ENCODE measurements around the gene PPP1R7. TPM values are rescaled to one million over a fixed set of nuclear protein-coding genes. Genes with fewer than 3 reads are reported as not detected.

Gene PPP1R7
- total and polyA plus RNA-seq, 5 donors from 2014 or later: 68.0 to 150 (median 106) TPM

DNA sequence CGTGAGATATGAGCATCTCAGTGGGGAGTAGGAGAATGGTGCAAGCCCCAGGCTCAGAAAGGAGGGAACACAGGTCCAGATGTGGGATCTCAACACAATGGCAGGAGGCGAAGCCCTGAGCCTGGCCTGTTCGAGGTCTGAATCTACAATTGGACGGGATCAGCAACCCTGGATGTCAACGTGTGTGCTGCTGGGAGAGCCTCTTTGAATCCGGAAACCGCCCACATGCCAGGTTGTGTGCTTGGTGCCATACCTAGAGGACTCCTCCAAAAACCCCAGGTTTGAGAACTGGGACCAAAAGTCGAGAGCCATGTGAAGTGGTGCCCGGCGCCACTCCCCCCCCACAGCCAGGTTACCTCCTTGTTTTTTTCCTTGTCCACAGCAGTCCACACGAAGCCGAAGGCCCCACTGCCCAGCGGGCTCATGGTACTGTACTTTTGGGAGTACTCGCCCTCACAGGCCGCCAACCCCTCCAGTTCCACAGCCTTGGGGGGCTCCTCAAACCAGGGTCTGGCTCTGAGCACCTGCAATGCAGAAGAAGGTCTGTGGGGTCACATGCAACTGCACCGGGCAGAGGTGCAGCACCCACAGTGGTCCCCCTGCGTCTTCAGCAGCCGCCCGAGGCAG lies 27.8 kb upstream of the PPP1R7 start:
- Histone ChIP-seq H3K4me3 (ENCODE audit: low read depth, low read length) (no peak overlapping the region), H3K9me3 (ENCODE audit: control insufficient read depth in 2 of 2, low read length in 2 of 2) (no peaks in the 10 kb centered on the region), H3K36me3 (ENCODE audit: control insufficient read depth, insufficient read depth, low read length) (peaks cover 13% of the 10 kb centered on the region), H3K4me1 (ENCODE audit: control insufficient read depth, insufficient read depth, low read length, poor library complexity, severe bottlenecking) (peaks cover 37% of the 10 kb centered on the region), H3K27ac (ENCODE audit: insufficient read depth, low read length, poor library complexity, severe bottlenecking) (no peak overlapping the region), H3K27me3 (ENCODE audit: control insufficient read depth, insufficient read depth, low read length) (no peaks in the 10 kb centered on the region)
- Mint-ChIP-seq H3K27ac (no peak overlapping the region), H3K4me3 (no peak overlapping the region), H3K9me3 (peaks cover 0 to 1% (median 0%) of the 10 kb centered on the region in 7 donors), H3K4me1 (peaks cover 11 to 44% (median 21%) of the 10 kb centered on the region in 4 donors), H3K27me3 (no peaks in the 10 kb centered on the region), H3K36me3 (peaks cover 32% of the 10 kb centered on the region)
- no peak for DNase-seq
- no peak for ATAC-seq (ENCODE audit: low read depth in 2 of 2)

DNA sequence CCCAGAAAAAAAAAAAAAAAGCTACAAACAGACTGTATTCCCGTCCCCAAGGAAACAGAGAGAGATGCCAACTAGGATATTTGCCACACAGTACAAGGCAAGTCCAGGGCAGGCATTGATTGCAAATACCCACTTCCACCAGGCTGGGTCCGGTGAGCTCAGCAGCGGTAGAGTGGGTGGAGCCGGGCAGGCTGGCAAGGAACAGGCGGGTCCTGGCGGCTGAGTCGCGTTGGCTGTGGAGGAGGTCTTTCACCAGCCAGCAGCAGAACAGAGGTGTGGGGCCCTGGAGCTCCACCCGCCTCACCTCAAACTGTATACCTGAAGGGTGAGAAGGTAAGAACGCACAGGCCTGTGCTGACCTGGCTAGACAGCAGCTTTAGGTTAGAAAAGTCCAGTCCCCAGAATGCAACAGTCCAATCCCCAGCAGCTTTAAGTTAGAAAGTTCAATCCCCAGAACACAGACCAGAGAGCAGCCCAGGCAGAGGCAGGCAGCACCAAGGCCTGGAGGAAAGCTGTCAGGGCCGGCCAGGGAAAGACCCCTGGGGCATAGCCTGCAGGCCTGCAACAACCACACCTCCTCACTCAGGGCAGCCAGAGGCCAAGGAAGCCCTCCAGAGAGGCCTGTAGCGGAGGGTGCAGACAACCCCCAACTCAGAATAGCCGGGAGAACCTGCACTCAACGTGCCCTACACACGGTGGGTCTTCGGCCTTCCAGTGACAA lies 26.3 kb upstream of the PPP1R7 start:
- H3K27ac ChIP-seq (ENCODE audit: insufficient read depth, low read length, poor library complexity, severe bottlenecking): peak overlapping the region; percentile 67
- Mint-ChIP-seq H3K27me3 (no peaks in the 10 kb centered on the region), H3K9me3 (peaks cover 0 to 2% (median 0%) of the 10 kb centered on the region in 7 donors), H3K36me3 (peaks cover 29% of the 10 kb centered on the region), H3K27ac (peak overlapping the region; percentile 89 to 94 (median 94)), H3K4me3 (peak overlapping the region; percentile 81 to 89 (median 83)), H3K4me1 (peaks cover 11 to 58% (median 26%) of the 10 kb centered on the region in 4 donors)
- H3K4me3 ChIP-seq (ENCODE audit: low read depth, low read length): peak overlapping the region; percentile 44
- H3K9me3 ChIP-seq (ENCODE audit: control insufficient read depth in 2 of 2, low read length in 2 of 2): no peaks in the 10 kb centered on the region
- ATAC-seq (ENCODE audit: low read depth in 2 of 2) (peak; percentile 89 to 91), DNase-seq (peak; percentile 55 to 82 (median 70))
- H3K36me3 ChIP-seq (ENCODE audit: control insufficient read depth, insufficient read depth, low read length): peaks cover 13% of the 10 kb centered on the region
- H3K4me1 ChIP-seq (ENCODE audit: control insufficient read depth, insufficient read depth, low read length, poor library complexity, severe bottlenecking): peaks cover 49% of the 10 kb centered on the region
- H3K27me3 ChIP-seq (ENCODE audit: control insufficient read depth, insufficient read depth, low read length): no peaks in the 10 kb centered on the region

DNA sequence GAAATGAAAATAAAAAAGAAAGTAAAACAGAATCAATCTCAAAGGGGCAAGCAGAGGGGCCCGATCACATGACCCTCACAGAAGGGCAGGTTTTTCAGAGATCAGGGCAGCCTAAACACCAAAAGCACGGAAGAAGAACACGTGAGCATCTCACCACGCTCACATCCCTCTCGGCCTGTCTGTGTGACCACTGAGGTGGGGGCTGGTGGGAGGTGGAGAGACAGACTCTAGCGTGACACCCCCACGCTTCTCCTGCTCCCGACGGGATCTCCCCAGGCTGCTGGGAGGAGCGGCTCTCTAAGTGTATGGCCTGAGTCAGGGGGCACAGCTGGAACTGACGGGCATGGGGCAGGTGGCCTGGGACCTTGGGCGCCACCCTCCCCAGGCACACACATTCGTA lies 24.6 kb upstream of the PPP1R7 start:
- Histone ChIP-seq H3K9me3 (ENCODE audit: control insufficient read depth in 2 of 2, low read length in 2 of 2) (no peaks in the 10 kb centered on the region), H3K4me3 (ENCODE audit: low read depth, low read length) (no peak overlapping the region), H3K27ac (ENCODE audit: insufficient read depth, low read length, poor library complexity, severe bottlenecking) (peak overlapping the region; percentile 79), H3K36me3 (ENCODE audit: control insufficient read depth, insufficient read depth, low read length) (peaks cover 11% of the 10 kb centered on the region), H3K27me3 (ENCODE audit: control insufficient read depth, insufficient read depth, low read length) (no peaks in the 10 kb centered on the region), H3K4me1 (ENCODE audit: control insufficient read depth, insufficient read depth, low read length, poor library complexity, severe bottlenecking) (peaks cover 49% of the 10 kb centered on the region)
- Mint-ChIP-seq H3K27ac (peak overlapping the region; percentile 76 to 91 (median 83)), H3K27me3 (no peaks in the 10 kb centered on the region), H3K36me3 (peaks cover 28% of the 10 kb centered on the region), H3K4me1 (peaks cover 11 to 61% (median 24%) of the 10 kb centered on the region in 4 donors), H3K4me3 (peak overlapping the region in 3 of 4 donors; percentile 46 to 63 (median 61)), H3K9me3 (peaks cover 0 to 2% (median 0%) of the 10 kb centered on the region in 7 donors)
- peak in 2 of 3 donors; percentile 24 to 52 for DNase-seq
- no peak for ATAC-seq (ENCODE audit: low read depth in 2 of 2)

DNA sequence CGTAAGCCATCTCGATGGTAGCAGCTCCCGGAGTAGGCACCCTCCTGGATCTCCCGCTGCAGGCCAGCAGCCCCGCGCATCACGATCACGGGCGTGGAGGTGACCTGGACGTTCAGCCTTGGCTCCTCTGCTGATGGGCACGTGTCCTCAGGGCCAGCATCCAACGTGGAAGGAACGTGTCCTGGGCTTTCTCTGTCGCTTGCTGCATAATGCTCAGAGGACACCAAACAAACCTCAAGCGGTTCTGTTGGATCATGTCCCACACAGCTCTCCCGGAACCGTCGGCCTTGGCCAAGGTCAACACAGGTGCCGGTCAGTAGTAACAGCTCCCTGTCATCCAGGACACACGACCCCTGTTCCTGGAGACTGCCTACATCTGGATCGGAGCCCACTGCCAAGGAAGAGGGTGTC lies 24.1 kb upstream of the PPP1R7 start:
- no peak for ATAC-seq (ENCODE audit: low read depth in 2 of 2)
- peaks cover 6% of the 10 kb centered on the region for H3K36me3 ChIP-seq (ENCODE audit: control insufficient read depth, insufficient read depth, low read length)
- no peaks in the 10 kb centered on the region for H3K27me3 ChIP-seq (ENCODE audit: control insufficient read depth, insufficient read depth, low read length)
- no peaks in the 10 kb centered on the region for H3K27me3 Mint-ChIP-seq
- H3K9me3 Mint-ChIP-seq: peaks cover 0 to 2% (median 0%) of the 10 kb centered on the region in 7 donors
- no peaks in the 10 kb centered on the region for H3K9me3 ChIP-seq (ENCODE audit: control insufficient read depth in 2 of 2, low read length in 2 of 2)
- peaks cover 11 to 60% (median 24%) of the 10 kb centered on the region in 4 donors for H3K4me1 Mint-ChIP-seq
- peak overlapping the region; percentile 89 for H3K27ac ChIP-seq (ENCODE audit: insufficient read depth, low read length, poor library complexity, severe bottlenecking)
- H3K36me3 Mint-ChIP-seq: peaks cover 25% of the 10 kb centered on the region
- peaks cover 49% of the 10 kb centered on the region for H3K4me1 ChIP-seq (ENCODE audit: control insufficient read depth, insufficient read depth, low read length, poor library complexity, severe bottlenecking)
- no peak overlapping the region for H3K4me3 ChIP-seq (ENCODE audit: low read depth, low read length)
- peak overlapping the region in 1 of 4 donors; percentile 31 for H3K4me3 Mint-ChIP-seq
- DNase-seq: no peak
- H3K27ac Mint-ChIP-seq: peak overlapping the region; percentile 76 to 91 (median 83)

GRCh38 chr2:241126771-241127202 lies 23.5 kb upstream of the PPP1R7 start:
- peaks cover 7 to 55% (median 24%) of the 10 kb centered on the region in 4 donors for H3K4me1 Mint-ChIP-seq
- Histone ChIP-seq H3K27ac (ENCODE audit: insufficient read depth, low read length, poor library complexity, severe bottlenecking) (peak overlapping the region; percentile 89), H3K4me1 (ENCODE audit: control insufficient read depth, insufficient read depth, low read length, poor library complexity, severe bottlenecking) (peaks cover 49% of the 10 kb centered on the region), H3K9me3 (ENCODE audit: control insufficient read depth in 2 of 2, low read length in 2 of 2) (no peaks in the 10 kb centered on the region), H3K36me3 (ENCODE audit: control insufficient read depth, insufficient read depth, low read length) (peaks cover 6% of the 10 kb centered on the region), H3K27me3 (ENCODE audit: control insufficient read depth, insufficient read depth, low read length) (no peaks in the 10 kb centered on the region), H3K4me3 (ENCODE audit: low read depth, low read length) (no peak overlapping the region)
- no peak for ATAC-seq (ENCODE audit: low read depth in 2 of 2)
- H3K27me3 Mint-ChIP-seq: no peaks in the 10 kb centered on the region
- DNase-seq: no peak
- peaks cover 0 to 2% (median 0%) of the 10 kb centered on the region in 7 donors for H3K9me3 Mint-ChIP-seq
- peak overlapping the region in 1 of 4 donors; percentile 54 for H3K4me3 Mint-ChIP-seq
- peaks cover 20% of the 10 kb centered on the region for H3K36me3 Mint-ChIP-seq
- H3K27ac Mint-ChIP-seq: peak overlapping the region; percentile 48 to 95 (median 67)

DNA sequence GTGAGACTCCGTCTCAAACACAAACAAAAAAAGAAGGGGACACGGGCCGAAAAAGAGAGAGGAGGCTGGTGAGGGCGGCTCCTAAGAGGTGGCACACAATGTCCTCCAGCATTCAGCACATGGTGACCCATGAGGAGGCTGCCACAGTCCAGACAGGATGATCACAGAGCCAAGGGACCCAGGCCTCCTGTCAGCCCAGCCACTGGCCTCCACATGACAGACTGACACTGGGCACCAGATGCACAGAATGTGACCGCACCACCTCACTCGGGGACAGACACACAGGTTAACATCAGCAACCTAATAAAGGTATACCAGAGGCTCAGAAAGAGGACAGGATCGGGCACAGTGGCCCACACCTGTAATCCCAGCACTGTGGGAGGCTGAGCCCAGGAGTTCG lies 22.0 kb upstream of the PPP1R7 start:
- Histone ChIP-seq H3K27ac (ENCODE audit: insufficient read depth, low read length, poor library complexity, severe bottlenecking) (peak overlapping the region; percentile 89), H3K4me1 (ENCODE audit: control insufficient read depth, insufficient read depth, low read length, poor library complexity, severe bottlenecking) (peaks cover 47% of the 10 kb centered on the region), H3K9me3 (ENCODE audit: control insufficient read depth in 2 of 2, low read length in 2 of 2) (no peaks in the 10 kb centered on the region)

DNA sequence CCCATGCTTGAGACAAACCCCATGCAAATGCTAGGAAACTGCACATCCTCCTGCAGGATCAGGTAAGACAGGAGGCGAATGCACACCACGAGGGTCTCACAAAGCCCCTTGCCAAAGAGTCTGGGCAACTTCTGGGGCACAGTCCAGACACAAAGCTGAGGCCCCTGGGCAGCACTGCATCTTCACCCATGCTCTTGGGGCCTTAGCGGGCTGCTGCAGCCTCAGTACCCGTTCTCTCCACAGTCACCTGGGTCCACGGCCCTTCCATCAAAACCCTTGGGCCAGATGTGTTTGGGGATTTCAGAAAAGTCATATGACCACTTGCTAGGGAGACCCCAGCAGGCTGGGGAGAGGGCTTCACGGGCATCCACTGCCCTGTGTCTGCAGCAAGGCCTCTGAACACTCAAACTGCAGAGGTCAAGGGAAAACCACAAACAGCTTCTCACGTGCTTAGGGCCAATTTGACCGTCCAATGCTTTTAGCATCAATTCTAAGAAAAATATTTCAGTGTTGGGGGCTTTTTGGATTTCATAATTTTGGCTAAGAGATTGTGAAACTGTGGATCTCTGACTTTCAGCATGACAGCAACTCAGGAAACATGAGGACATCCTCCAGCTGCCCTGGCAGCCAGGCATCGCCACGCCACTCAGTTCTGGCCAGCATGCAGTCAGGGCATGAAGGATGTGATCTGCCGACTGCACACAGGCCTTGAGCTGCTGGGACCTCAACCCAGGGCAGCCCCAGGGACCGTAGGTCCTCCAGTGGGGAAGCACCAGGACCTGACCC lies 21.0 kb upstream of the PPP1R7 start:
- H3K27ac ChIP-seq (ENCODE audit: insufficient read depth, low read length, poor library complexity, severe bottlenecking): peak overlapping the region; percentile 28
- no peak for ATAC-seq (ENCODE audit: low read depth in 2 of 2)

More for the DNA sequence above, 22.0 kb upstream of the PPP1R7 start:
- peaks cover 3% of the 10 kb centered on the region for H3K36me3 ChIP-seq (ENCODE audit: control insufficient read depth, insufficient read depth, low read length)
- ATAC-seq (ENCODE audit: low read depth in 2 of 2) (no peak), DNase-seq (no peak)
- peaks cover 26% of the 10 kb centered on the region for H3K36me3 Mint-ChIP-seq
- no peaks in the 10 kb centered on the region for H3K27me3 Mint-ChIP-seq
- H3K4me1 Mint-ChIP-seq: peaks cover 5 to 49% (median 24%) of the 10 kb centered on the region in 4 donors
- peaks cover 0 to 2% (median 0%) of the 10 kb centered on the region in 7 donors for H3K9me3 Mint-ChIP-seq
- peak overlapping the region in 1 of 4 donors; percentile 58 for H3K4me3 Mint-ChIP-seq
- H3K27me3 ChIP-seq (ENCODE audit: control insufficient read depth, insufficient read depth, low read length): no peaks in the 10 kb centered on the region
- H3K4me3 ChIP-seq (ENCODE audit: low read depth, low read length): no peak overlapping the region
- H3K27ac Mint-ChIP-seq: peak overlapping the region; percentile 95 to 99 (median 96)

More for the DNA sequence above, 21.0 kb upstream of the PPP1R7 start:
- peaks cover 3% of the 10 kb centered on the region for H3K36me3 ChIP-seq (ENCODE audit: control insufficient read depth, insufficient read depth, low read length)
- no peak overlapping the region for H3K4me3 ChIP-seq (ENCODE audit: low read depth, low read length)
- no peaks in the 10 kb centered on the region for H3K9me3 ChIP-seq (ENCODE audit: control insufficient read depth in 2 of 2, low read length in 2 of 2)
- Mint-ChIP-seq H3K27ac (peak overlapping the region; percentile 79 to 95 (median 82)), H3K9me3 (peaks cover 0 to 2% (median 0%) of the 10 kb centered on the region in 7 donors), H3K36me3 (peaks cover 32% of the 10 kb centered on the region), H3K4me1 (peaks cover 0 to 42% (median 18%) of the 10 kb centered on the region in 4 donors), H3K27me3 (no peaks in the 10 kb centered on the region), H3K4me3 (no peak overlapping the region)
- DNase-seq: no peak
- peaks cover 37% of the 10 kb centered on the region for H3K4me1 ChIP-seq (ENCODE audit: control insufficient read depth, insufficient read depth, low read length, poor library complexity, severe bottlenecking)
- no peaks in the 10 kb centered on the region for H3K27me3 ChIP-seq (ENCODE audit: control insufficient read depth, insufficient read depth, low read length)
